Measurements from ENCODE around the gene TK1. TPM values are rescaled to one million over a fixed set of nuclear protein-coding genes. Genes with fewer than 3 reads are reported as not detected.

TK1 gene
- total and polyA plus RNA-seq, 2 donors (not counting 1 experiment from before 2014, with no cell fraction given) = 2.2 to 3.8 TPM

GRCh38 chr17:78214706-78215061 is 27.8 kb upstream of the TK1 start:
- Histone ChIP-seq H2AFZ (ENCODE audit: insufficient read depth, low read depth, low read length, poor library complexity, severe bottlenecking) (peak overlapping the region; percentile 72), H3K36me3 (replicated peaks in 1 of 2; ENCODE audit: control extremely low read depth in 1 of 2, control insufficient read depth in 1 of 2, extremely low read depth in 1 of 2, insufficient read depth in 2 of 2, low read length in 1 of 2) (no peaks in the 10 kb centered on the region), H3K9ac (ENCODE audit: low read length) (peak overlapping the region; percentile 56), H4K20me1 (ENCODE audit: control insufficient read depth, insufficient read depth, low read length, poor library complexity, severe bottlenecking) (no peaks in the 10 kb centered on the region), H3K79me2 (ENCODE audit: control insufficient read depth, insufficient read depth, low read length) (peaks cover 11% of the 10 kb centered on the region), H3K4me1 (ENCODE audit: control insufficient read depth in 2 of 2, insufficient read depth in 2 of 2, low read length in 2 of 2) (peaks cover 4 to 8% of the 10 kb centered on the region in 2 donors), H3K4me3 (ENCODE audit: control extremely low read depth in 1 of 5, extremely low read depth in 1 of 5, insufficient read depth in 1 of 5, low read depth in 2 of 5, low read length in 4 of 5) (peak overlapping the region in 2 of 5 experiments; percentile 43 to 60), H3K4me2 (replicated peaks; ENCODE audit: low read depth, low read length, poor library complexity, severe bottlenecking) (peak overlapping the region; percentile 92), H3K9me3 (ENCODE audit: control extremely low read depth in 1 of 3, control insufficient read depth in 2 of 3, insufficient read depth in 1 of 3, low read length in 2 of 3) (no peaks in the 10 kb centered on the region), H3K27me3 (replicated peaks in 1 of 4; ENCODE audit: control extremely low read depth in 1 of 4, control insufficient read depth in 3 of 4, insufficient read depth in 4 of 4, low read length in 3 of 4) (no peaks in the 10 kb centered on the region), H3K27ac (ENCODE audit: low read length in 2 of 2) (no peak overlapping the region)
- intact Hi-C loops (cut with micrococcal nuclease) = loop anchor here (1.0 kb wide), 2 partner anchors 40 to 74 kb away; no protein-coding TSS in a partner anchor
- ATAC-seq (ENCODE audit: low read depth) = no peak
- H3K4me3 Mint-ChIP-seq = peak overlapping the region; percentile 79
- no peaks in the 10 kb centered on the region for H3K9me3 Mint-ChIP-seq (ENCODE audit: insufficient read depth)
- DNase-seq = no peak
- WGBS (ENCODE audit: insufficient coverage) = 0% methylated on average over 1 of the region's 5 CpGs
- CTCF ChIA-PET = interaction anchor here (0.7 kb wide), 1 partner anchor 10 kb away, joined by 3 read pairs; no protein-coding TSS in a partner anchor
- H3K4me1 Mint-ChIP-seq = peaks cover 7% of the 10 kb centered on the region
- H3K27ac Mint-ChIP-seq = peak overlapping the region; percentile 26
- TF ChIP-seq EZH2 (IDR thresholded peaks at IDR 0.05; ENCODE audit: borderline replicate concordance, insufficient read depth, low read depth, low read length, poor library complexity, severe bottlenecking) = no peak
- POLR2A ChIA-PET = no interaction called here
- no peaks in the 10 kb centered on the region for H3K27me3 Mint-ChIP-seq

GRCh38 chr17:78214016-78214705 is 27.3 kb upstream of the TK1 start, which contains the start of gene BIRC5:
Gene BIRC5, plus strand, starts transcription at chr17:78214253. Its CDS starts 64 bp downstream, at chr17:78214317.
- intact Hi-C loops (cut with micrococcal nuclease) = loop anchor here (1.0 kb wide), 2 partner anchors 40 to 74 kb away; no protein-coding TSS in a partner anchor
- H4K20me1 ChIP-seq (ENCODE audit: control insufficient read depth, insufficient read depth, low read length, poor library complexity, severe bottlenecking) = no peaks in the 10 kb centered on the region
- H3K27me3 ChIP-seq (replicated peaks in 1 of 4; ENCODE audit: control extremely low read depth in 1 of 4, control insufficient read depth in 3 of 4, insufficient read depth in 4 of 4, low read length in 3 of 4) = no peaks in the 10 kb centered on the region
- peak within 1 kb of the TSS in 4 of 5 experiments; percentile 31 to 60 (median 46) for H3K4me3 ChIP-seq (ENCODE audit: control extremely low read depth in 1 of 5, extremely low read depth in 1 of 5, insufficient read depth in 1 of 5, low read depth in 2 of 5, low read length in 4 of 5)
- WGBS (ENCODE audit: insufficient coverage) = 1% methylated on average over 60 of the region's 60 CpGs
- Mint-ChIP-seq H3K4me1 (peaks cover 7% of the 10 kb centered on the region), H3K27ac (peak within 1 kb of the TSS; percentile 26), H3K27me3 (no peaks in the 10 kb centered on the region), H3K4me3 (peak within 1 kb of the TSS; percentile 79), H3K9me3 (ENCODE audit: insufficient read depth) (no peaks in the 10 kb centered on the region)
- ChIA-PET CTCF (interaction anchor here (0.7 to 1.1 kb wide), 2 partner anchors 37 to 84 kb away, joined by 3 read pairs; partner anchors contain the start of gene TMC8), POLR2A (no interaction called here)
- peak within 1 kb of the TSS; percentile 56 for H3K9ac ChIP-seq (ENCODE audit: low read length)
- no peaks in the 10 kb centered on the region for H3K36me3 ChIP-seq (replicated peaks in 1 of 2; ENCODE audit: control extremely low read depth in 1 of 2, control insufficient read depth in 1 of 2, extremely low read depth in 1 of 2, insufficient read depth in 2 of 2, low read length in 1 of 2)
- ATAC-seq (ENCODE audit: low read depth) (peak; percentile 100), DNase-seq (peak; percentile 91)
- H3K79me2 ChIP-seq (ENCODE audit: control insufficient read depth, insufficient read depth, low read length) = peaks cover 11% of the 10 kb centered on the region
- peak within 1 kb of the TSS; percentile 92 for H3K4me2 ChIP-seq (replicated peaks; ENCODE audit: low read depth, low read length, poor library complexity, severe bottlenecking)
- H3K4me1 ChIP-seq (ENCODE audit: control insufficient read depth in 2 of 2, insufficient read depth in 2 of 2, low read length in 2 of 2) = peaks cover 4 to 8% of the 10 kb centered on the region in 2 donors
- no peaks in the 10 kb centered on the region for H3K9me3 ChIP-seq (ENCODE audit: control extremely low read depth in 1 of 3, control insufficient read depth in 2 of 3, insufficient read depth in 1 of 3, low read length in 2 of 3)
- no peak for TF ChIP-seq CTCF (IDR thresholded peaks at IDR 0.05)
- no peak for TF ChIP-seq EZH2 (IDR thresholded peaks at IDR 0.05; ENCODE audit: borderline replicate concordance, insufficient read depth, low read depth, low read length, poor library complexity, severe bottlenecking)
- no peak within 1 kb of the TSS for H3K27ac ChIP-seq (ENCODE audit: low read length in 2 of 2)
- H2AFZ ChIP-seq (ENCODE audit: insufficient read depth, low read depth, low read length, poor library complexity, severe bottlenecking) = peak within 1 kb of the TSS; percentile 72
